SH-SY5Y (cell line): ENCODE data around the gene SLC32A1.

Experiments used
- GATA2 ChIP-seq: IDR thresholded peaks from 2 replicates; pipeline ENCODE4 v1.6.1; 2011; ENCODE audit warnings: mild to moderate bottlenecking, low read depth, low read length
- GATA3 ChIP-seq: IDR thresholded peaks from 2 replicates; pipeline ENCODE4 v1.6.1; 2011; ENCODE audit warnings: low read depth, mild to moderate bottlenecking, low read length, moderate library complexity

DNA sequence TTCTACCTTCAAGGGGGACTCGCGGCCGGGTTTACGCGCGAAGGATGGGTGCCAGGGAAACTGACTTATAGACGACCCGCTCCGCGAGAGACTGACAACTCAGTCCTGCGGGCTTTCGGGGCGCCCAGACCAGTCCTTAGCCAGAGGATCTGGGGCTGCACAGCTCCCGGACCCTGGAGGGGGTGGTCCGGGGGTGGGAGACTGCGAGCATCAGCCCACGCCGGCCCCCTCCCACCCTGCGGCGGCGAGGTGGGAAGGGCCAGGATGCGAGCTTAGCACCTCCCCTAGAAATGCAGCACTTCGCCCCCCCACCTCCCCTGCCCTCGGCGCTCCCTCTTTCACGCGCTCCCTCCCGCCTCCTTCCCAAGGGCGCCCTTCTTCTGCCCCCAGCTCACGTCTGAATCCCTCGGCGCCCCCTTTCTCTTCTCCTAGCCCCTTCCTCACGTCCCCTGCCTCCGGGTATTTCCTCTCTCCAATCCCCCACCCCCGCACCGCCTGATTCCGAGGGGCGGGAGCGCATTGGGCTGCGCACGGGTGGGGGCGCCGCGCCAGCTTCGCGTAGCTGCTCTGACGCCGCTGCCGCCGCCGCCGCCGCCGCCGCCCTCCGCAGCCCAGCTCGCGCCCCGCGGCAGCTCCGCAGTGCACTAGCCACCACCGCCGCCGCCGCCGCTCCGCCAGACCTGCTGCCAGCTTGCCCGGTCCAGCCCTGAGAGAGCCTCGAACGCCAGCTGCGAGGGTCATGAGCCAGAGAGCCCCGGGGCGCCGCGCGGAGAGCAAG lies at the start of gene SLC32A1:
- no peak for TF ChIP-seq GATA2
- TF ChIP-seq GATA3: no peak
